GM12878 (cell line): ENCODE results near the gene TDRD9. TPM values are rescaled to one million over a fixed set of nuclear protein-coding genes. Genes with fewer than 3 reads are reported as not detected.

Source experiments
- ATAC-seq: fragments of 200-7000 bp; cut with Tn5 transposase; 3 replicates; pipeline ENCODE4 v1.9.1; 2020; ENCODE audit warnings: mild to moderate bottlenecking, moderate library complexity
- BruUV-seq: library from RNA; stranded (reverse); fragments of 400-500 nt; replicated peaks from 2 replicates; lab custom pipeline; 2021; lab: Mats Ljungman, UMichigan
- CTCF ChIA-PET: fragments of 300-600 bp; sonication (Branson Sonifier 250); formaldehyde crosslinking; extraction: SDS; loops from one replicate; lab custom pipeline; 2021; ENCODE audit warnings: inconsistent platforms; lab: Yijun Ruan, JAX
- POLR2A ChIA-PET: fragments of 350-600 bp; formaldehyde crosslinking; extraction: SDS; loops from one replicate; lab custom pipeline; 2021; ENCODE audit warnings: inconsistent platforms; lab: Charles Lee
- RAD21 ChIA-PET: fragments of 300-600 bp; sonication (Branson Sonifier 250); formaldehyde crosslinking; loops from one replicate; lab custom pipeline; 2023; ENCODE audit warnings: antibody characterized with exemption; ENCODE audit not compliant: unreplicated experiment; lab: Charles Lee
- SMC1A ChIA-PET: fragments of 300-600 bp; sonication (Branson Sonifier 250); formaldehyde crosslinking; loops from one replicate; lab custom pipeline; 2023; ENCODE audit not compliant: unreplicated experiment, uncharacterized antibody; lab: Charles Lee
- DNase-seq: peaks from one replicate; pipeline ENCODE4 v3.0.0-alpha.2; 2011; ENCODE audit warnings: low read depth, low spot score
- FAIRE-seq: peaks from 3 replicates; lab custom pipeline; 2011; peaks lifted over from hg19 to GRCh38; lab: Jason Lieb, UNC
- H2AFZ ChIP-seq: 2 replicates; pipeline ENCODE4 v1.6.0; 2011; ENCODE audit warnings: low read depth, low read length, control low read depth; ENCODE audit not compliant: control insufficient read depth
- H3K27ac ChIP-seq: 2 replicates; pipeline ENCODE4 v1.5.1; 2011; ENCODE audit warnings: control low read depth; ENCODE audit not compliant: control insufficient read depth, insufficient read depth
- H3K27me3 ChIP-seq, 2 experiments: replicated peaks in 1 of 2; 2 replicates each; pipeline versions ENCODE4 v1.6.0 to v1.6.1; 2011; ENCODE audit warnings: low read length in 1 of 2; ENCODE audit not compliant: control insufficient read depth in 2 of 2, insufficient read depth in 2 of 2
- H3K36me3 ChIP-seq, 2 experiments: 2 replicates each; pipeline ENCODE4 v1.5.1; 2011; ENCODE audit warnings: low read length in 1 of 2; ENCODE audit not compliant: control insufficient read depth in 2 of 2, insufficient read depth in 2 of 2
- H3K4me1 ChIP-seq: 2 replicates; pipeline ENCODE4 v1.6.1; 2011; ENCODE audit warnings: mild to moderate bottlenecking, low read length, moderate library complexity, mixed read lengths; ENCODE audit not compliant: control insufficient read depth, insufficient read depth
- H3K4me2 ChIP-seq: 2 replicates; pipeline ENCODE4 v1.6.0; 2011; ENCODE audit warnings: control low read depth; ENCODE audit not compliant: control insufficient read depth, insufficient read depth
- H3K4me3 ChIP-seq: fragments of 200-600 bp; sonication (generic); 2 replicates; pipeline ENCODE4 v1.5.1; 2016
- H3K79me2 ChIP-seq: 2 replicates; pipeline ENCODE4 v1.6.0; 2011; ENCODE audit warnings: low read length; ENCODE audit not compliant: control insufficient read depth, insufficient read depth
- H3K9ac ChIP-seq: 2 replicates; pipeline ENCODE4 v1.8.0; 2011; ENCODE audit warnings: low read length, control low read depth, mixed read lengths; ENCODE audit not compliant: control insufficient read depth, insufficient read depth
- H3K9me3 ChIP-seq: replicated peaks from 3 replicates; pipeline ENCODE4 v1.5.1; 2011; ENCODE audit warnings: mild to moderate bottlenecking, low read length; ENCODE audit not compliant: control insufficient read depth, insufficient read depth
- H4K20me1 ChIP-seq: 2 replicates; pipeline ENCODE4 v1.6.0; 2011; ENCODE audit not compliant: control insufficient read depth, insufficient read depth
- CHD4 ChIP-seq: fragments of 200-600 bp; sonication (generic); IDR thresholded peaks from 2 replicates; pipeline ENCODE4 v1.6.1; 2016; ENCODE audit warnings: mild to moderate bottlenecking
- EGR1 ChIP-seq, 2 experiments: IDR thresholded peaks; 1 replicate in 1 of 2; 2 replicates in 1 of 2; pipeline ENCODE4 v1.6.1; 2011 to 2012; ENCODE audit warnings: low read depth in 2 of 2, low read length in 2 of 2, borderline replicate concordance in 1 of 2, mild to moderate bottlenecking in 1 of 2, moderate library complexity in 1 of 2
- ETV6 ChIP-seq, 2 experiments: fragments of 450-650 bp in 1 of 2; IDR thresholded peaks in 1 of 2; conservative IDR thresholded peaks in 1 of 2; 2 replicates each; pipeline ENCODE4 v1.6.1; 2014; ENCODE audit warnings: antibody characterized with exemption in 1 of 2, borderline replicate concordance in 1 of 2, low read depth in 1 of 2, mild to moderate bottlenecking in 1 of 2, moderate library complexity in 1 of 2
- IRF4 ChIP-seq: IDR thresholded peaks from 2 replicates; pipeline ENCODE4 v1.6.1; 2011; ENCODE audit warnings: low read depth, low read length
- LARP7 ChIP-seq: fragments of 450-650 bp; IDR thresholded peaks from 2 replicates; pipeline ENCODE4 v1.6.1; 2017; ENCODE audit warnings: mild to moderate bottlenecking
- NFXL1 ChIP-seq: fragments of 450-650 bp; IDR thresholded peaks from 2 replicates; pipeline ENCODE4 v1.6.1; 2017; ENCODE audit warnings: antibody characterized with exemption, mild to moderate bottlenecking, borderline replicate concordance
- SIX5 ChIP-seq: IDR thresholded peaks from 2 replicates; pipeline ENCODE4 v1.6.1; 2011; ENCODE audit warnings: mild to moderate bottlenecking, low read depth, low read length, moderate library complexity; ENCODE audit not compliant: severe bottlenecking
- SPI1 ChIP-seq: IDR thresholded peaks from 2 replicates; pipeline ENCODE4 v1.6.1; 2011; ENCODE audit warnings: low read depth, mild to moderate bottlenecking, low read length, moderate library complexity, borderline replicate concordance; ENCODE audit not compliant: insufficient read depth
- SUPT20H ChIP-seq: IDR thresholded peaks from 2 replicates; pipeline ENCODE4 v1.6.1; 2011; ENCODE audit warnings: low read depth, mild to moderate bottlenecking, low read length, moderate library complexity, borderline replicate concordance; ENCODE audit not compliant: control insufficient read depth
- TBL1XR1 ChIP-seq: IDR thresholded peaks from 2 replicates; pipeline ENCODE4 v1.6.1; 2012; ENCODE audit warnings: low read depth, low read length, improper control_type of control experiment
- WGBS: methylation state at CpG from one replicate; pipeline ENCODE4 v1.1.6; 2016; ENCODE audit warnings: low lambda C conversion rate; ENCODE audit not compliant: insufficient replicate concordance, insufficient coverage; ENCODE audit errors: missing lambda C conversion rate; 5-methylcytosine and 5-hydroxymethylcytosine counted together
- in situ Hi-C: fragments of 300-500 bp; cut with MboI; formaldehyde crosslinking; loops from 9 replicates; pipeline ENCODE4 v1.14.3; 2018; ENCODE audit warnings: mixed read lengths
- intact Hi-C: fragments of 100-400 bp; cut with micrococcal nuclease; formaldehyde crosslinking; loops from one replicate; pipeline ENCODE4 v1.14.2; 2022; ENCODE audit not compliant: unreplicated experiment
- polyA plus RNA-seq, 11 experiments: library from polyadenylated mRNA; depleted of rRNA in 4 of 11; unstranded in 6 of 11; stranded (reverse) in 5 of 11; fragments of >200 nt; fragmentation: Nextera tagmentation in 4 of 11; fragmentation: Illumina TruSeq in 1 of 11; extraction: Ambion mirVana in 4 of 11; extraction: Trizol in 1 of 11; gene quantifications; 1 replicate in 1 of 11; 2 replicates in 10 of 11; pipeline versions ENCODE4 v1.2.1 to v1.2.3, GENCODE V29; 2011 to 2016; ENCODE audit warnings: inconsistent platforms in 2 of 11, missing spikeins in 2 of 11, low read depth in 1 of 11
- total RNA-seq, 4 experiments: library from RNA; depleted of rRNA in 3 of 4; stranded (reverse); fragments of >200 nt in 3 of 4; fragmentation: Illumina TruSeq in 1 of 4; extraction: Trizol in 1 of 4; gene quantifications; 2 replicates each; pipeline versions ENCODE4 v1.2.1 to v1.2.3, GENCODE V29; 2013 to 2021

TDRD9 gene
- total and polyA plus RNA-seq, 10 of the 15 experiments (the other 5 are each of a cell fraction or from before 2014, with no cell fraction given), result 0.12 TPM; not detected in 9

DNA sequence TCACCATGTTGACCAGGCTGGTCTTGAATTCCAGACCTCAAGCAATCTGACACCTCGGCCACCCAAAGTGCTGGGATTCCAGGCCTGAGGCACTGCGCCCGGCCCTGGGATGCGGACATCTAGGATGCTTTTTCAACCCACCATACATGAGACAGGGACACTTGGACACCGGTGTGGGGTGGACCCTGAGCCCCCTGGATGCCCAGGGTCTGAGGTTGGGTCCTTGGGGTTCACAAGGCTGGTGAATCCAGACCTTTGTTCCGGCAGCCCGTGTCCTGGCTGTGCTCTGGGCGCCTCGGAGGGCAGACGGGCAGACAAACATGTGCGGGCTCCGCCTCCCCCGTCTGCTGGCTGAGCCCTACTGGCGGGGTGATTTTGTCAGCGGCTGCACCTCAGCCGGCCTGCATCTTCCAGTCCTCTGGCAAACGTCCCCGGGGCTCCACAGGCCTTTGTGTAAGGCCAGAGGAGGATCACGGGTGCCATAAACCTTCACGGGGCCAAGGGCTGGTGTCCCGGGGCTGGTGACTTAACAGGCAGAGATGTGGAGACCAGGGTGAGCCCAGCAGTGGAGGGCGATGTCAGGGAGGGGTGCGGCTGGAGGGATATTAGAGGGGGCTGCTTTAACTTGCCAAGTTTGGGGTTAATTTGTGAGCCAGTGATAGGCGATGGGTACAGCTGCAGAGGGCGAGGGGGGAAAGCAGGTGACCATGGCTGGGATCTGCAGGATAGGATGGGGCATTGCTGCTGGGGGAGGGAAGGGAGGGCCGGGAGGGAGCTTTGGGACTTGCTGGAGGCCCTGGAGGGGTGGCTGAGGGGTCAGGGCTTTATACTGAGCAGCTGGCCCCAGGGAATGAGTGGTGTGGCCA is 163.0 kb downstream of the TDRD9 start:
- no peak overlapping the region for H3K27ac ChIP-seq
- no peaks in the 10 kb centered on the region for H4K20me1 ChIP-seq
- no peaks in the 10 kb centered on the region for H3K36me3 ChIP-seq
- in situ Hi-C loops, result no loop called here
- BruUV-seq, result no TSS peak
- ChIA-PET CTCF (interaction anchor here (0.8 kb wide), 1 partner anchor 13 kb away, joined by 3 read pairs; no protein-coding TSS in a partner anchor), POLR2A (no interaction called here)
- WGBS, result 47% methylated on average over 19 of the region's 26 CpGs
- no peak for FAIRE-seq
- no peak overlapping the region for H3K4me2 ChIP-seq
- no peaks in the 10 kb centered on the region for H3K79me2 ChIP-seq
- TF ChIP-seq CHD4 (no peak), LARP7 (no peak), IRF4 (no peak), NFXL1 (no peak), ETV6 (conservative IDR thresholded peaks at IDR 0.05 in 1 of 2, IDR thresholded peaks at IDR 0.05 in 1 of 2; ENCODE audit: borderline replicate concordance in 1 of 2, low read depth in 1 of 2) (no peak), TBL1XR1 (no peak), EGR1 (IDR thresholded peaks at IDR 0.05; ENCODE audit: borderline replicate concordance in 1 of 2, low read depth in 2 of 2, low read length in 2 of 2) (no peak), SUPT20H (no peak), SPI1 (no peak), SIX5 (no peak)
- TF ChIP-seq, all 136 proteins: peak for 0
- RAD21 ChIA-PET, result interaction anchor here (1.4 kb wide), 1 partner anchor 473 kb away, joined by 3 read pairs; no protein-coding TSS in a partner anchor
- no peak overlapping the region for H3K9ac ChIP-seq
- no peaks in the 10 kb centered on the region for H3K4me1 ChIP-seq
- H3K4me3 ChIP-seq, result no peak overlapping the region
- DNase-seq, result no peak
- H2AFZ ChIP-seq, result no peak overlapping the region
- no peaks in the 10 kb centered on the region for H3K27me3 ChIP-seq
- intact Hi-C loops, result loop anchor here (5.0 kb wide), 1 partner anchor 551 kb away; no protein-coding TSS in a partner anchor
- H3K9me3 ChIP-seq, result no peaks in the 10 kb centered on the region
- SMC1A ChIA-PET, result interaction anchor here (0.6 kb wide), 1 partner anchor 61 kb away, joined by 3 read pairs; no protein-coding TSS in a partner anchor
- ATAC-seq, result no peak
